Measurements from ENCODE around the gene TSPAN8.
"Not testable (repeated sequence)": the region's sequence is repeated elsewhere in the genome, so short reads cannot be mapped to it uniquely, and the experiment has no call there.

Gene TSPAN8

DNA sequence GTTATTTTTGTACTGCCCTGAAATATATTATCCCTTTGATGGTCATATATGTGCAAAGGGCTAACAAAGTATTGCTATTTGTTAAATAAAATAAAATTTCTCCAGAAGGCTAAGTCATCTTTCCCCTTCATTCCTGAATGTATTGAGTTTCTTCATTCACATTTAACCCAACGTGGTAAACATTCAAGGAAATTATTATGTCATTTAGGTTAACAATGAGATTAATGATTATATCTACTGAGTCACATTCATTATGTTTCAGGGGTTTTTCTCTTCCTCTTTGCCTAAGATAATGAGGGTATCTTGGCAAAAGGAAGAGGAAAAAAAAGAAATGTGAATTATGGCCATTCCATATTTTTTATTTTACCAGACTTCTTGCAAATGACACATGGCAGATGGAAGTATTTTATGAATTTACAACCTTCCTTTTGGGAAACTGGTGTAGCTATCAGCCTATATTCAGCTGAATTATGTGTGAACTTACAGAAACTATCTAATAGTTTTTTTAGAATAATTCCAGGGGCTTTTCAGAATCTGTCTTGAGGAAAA, 27.2 kb downstream of the TSPAN8 start:
- in situ Hi-C loops (cut with HindIII; ENCODE audit: low sequenced_read_pairs), result no loop called here

DNA sequence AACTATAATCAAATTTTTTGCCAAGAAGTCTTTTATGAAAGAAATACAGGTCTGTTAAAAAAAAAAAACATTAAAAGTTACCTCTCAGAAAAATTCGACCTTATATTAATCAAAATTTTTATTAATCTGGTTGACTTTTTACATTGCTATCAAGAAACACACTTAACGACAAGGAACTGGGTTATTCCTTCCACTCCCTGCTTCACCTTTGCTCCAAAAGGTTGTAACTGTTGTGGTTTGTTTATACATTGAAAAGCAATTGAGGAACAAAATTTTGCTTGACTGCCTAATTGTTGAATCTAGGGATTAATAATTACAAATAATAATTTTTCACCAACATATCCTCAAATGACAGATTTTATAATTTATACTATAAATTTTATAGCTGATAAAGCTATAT, 28.4 kb downstream of the TSPAN8 start:
- in situ Hi-C loops (cut with HindIII; ENCODE audit: low sequenced_read_pairs), result no loop called here

GRCh38 chr12:71128191-71128788, 29.5 kb downstream of the TSPAN8 start:
- in situ Hi-C loops (cut with HindIII; ENCODE audit: low sequenced_read_pairs), result no loop called here

DNA sequence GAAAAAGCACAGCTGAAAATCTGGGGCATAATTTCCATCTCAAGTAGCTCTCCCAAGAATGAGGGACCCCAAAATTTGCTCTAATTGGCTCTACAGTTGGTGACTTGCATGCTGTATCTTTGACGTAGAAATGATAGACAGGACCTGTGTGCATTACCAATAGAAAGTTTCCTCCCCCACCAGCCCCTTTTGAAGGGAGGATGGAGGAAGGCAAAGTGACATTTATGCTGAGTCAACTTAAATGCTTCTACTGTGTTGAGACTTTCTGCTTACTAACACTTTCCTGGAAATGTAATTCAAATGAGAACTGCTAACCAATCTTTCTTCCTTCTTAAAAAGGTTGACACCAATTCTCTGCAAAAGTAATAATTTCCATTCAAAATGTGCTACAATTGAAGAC, 31.9 kb downstream of the TSPAN8 start:
- in situ Hi-C loops (cut with HindIII; ENCODE audit: low sequenced_read_pairs), result no loop called here

DNA sequence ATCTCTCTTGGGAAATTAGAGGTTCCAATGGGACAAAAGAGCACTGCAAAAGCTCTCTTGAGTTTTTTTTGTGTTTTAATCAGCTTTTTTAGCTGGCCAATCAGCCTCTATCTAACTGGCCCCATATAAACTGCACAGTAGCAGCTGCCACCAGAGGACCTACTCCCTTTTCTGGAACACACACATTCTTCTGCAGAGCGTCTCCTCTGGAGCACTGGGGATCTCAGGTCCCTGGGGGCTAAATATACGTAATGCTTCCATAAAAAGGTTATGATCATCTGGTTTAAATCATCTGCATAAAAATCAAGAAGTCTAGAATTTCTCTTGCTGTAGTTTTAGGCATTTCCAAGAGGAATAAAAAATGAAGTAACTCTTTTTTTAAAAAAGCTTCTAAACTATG, 32.3 kb downstream of the TSPAN8 start:
- in situ Hi-C loops (cut with HindIII; ENCODE audit: low sequenced_read_pairs), result no loop called here

DNA sequence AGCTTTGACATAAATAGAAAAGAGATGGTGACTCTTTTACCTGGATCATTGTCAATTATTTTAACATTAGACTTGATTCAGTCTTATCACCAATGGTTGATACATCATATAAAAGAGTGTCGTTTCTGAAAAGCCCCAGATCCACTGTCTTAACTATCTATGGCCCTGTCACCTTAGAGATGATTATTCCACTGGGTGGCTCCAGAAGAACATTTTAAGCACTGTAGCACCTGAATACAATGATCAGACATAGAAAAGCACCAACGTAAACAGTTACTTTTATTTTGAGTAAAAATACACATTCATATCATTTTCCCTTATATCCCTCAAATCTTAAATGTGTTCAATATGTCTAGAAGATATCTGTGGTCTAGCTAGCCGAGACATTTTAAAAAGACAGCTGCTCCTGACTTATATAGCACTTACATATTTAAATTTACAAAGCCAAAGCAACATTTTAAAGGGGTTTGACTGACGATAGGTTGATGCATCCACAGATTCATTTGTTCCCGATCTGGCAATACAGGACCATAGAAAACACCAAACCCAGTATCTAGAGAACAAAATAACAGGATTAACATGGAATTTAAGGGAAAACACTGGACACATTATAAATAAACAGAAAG, 32.9 kb downstream of the TSPAN8 start:
- in situ Hi-C loops (cut with HindIII; ENCODE audit: low sequenced_read_pairs), result no loop called here

DNA sequence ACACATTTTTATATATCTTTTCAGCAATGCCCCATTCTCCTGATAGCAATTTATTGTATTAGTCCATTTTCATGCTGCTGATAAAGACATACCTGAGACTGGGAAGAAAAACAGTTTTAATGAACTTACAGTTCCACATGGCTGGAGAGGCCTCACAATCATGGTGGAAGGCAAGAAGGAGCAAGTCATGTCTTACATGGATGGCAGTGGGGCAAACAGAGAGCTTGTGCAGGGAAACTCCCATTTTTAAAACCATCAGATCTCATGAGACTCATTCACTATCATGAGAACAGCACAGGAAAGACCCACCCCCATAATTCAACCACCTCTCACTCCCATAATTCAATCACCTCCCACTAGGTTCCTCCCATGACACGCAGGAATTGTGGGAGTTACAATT, 44.7 kb downstream of the TSPAN8 start:
- in situ Hi-C loops (cut with HindIII; ENCODE audit: low sequenced_read_pairs), result not testable (repeated sequence)

GRCh38 chr12:71109834-71110233, 48.0 kb downstream of the TSPAN8 start:
- in situ Hi-C loops (cut with HindIII; ENCODE audit: low sequenced_read_pairs), result no loop called here

- in situ Hi-C loops (cut with HindIII; ENCODE audit: low sequenced_read_pairs), result no loop called here
Observed at GRCh38 chr12:71108355-71108754, 49.4 kb downstream of the TSPAN8 start.

DNA sequence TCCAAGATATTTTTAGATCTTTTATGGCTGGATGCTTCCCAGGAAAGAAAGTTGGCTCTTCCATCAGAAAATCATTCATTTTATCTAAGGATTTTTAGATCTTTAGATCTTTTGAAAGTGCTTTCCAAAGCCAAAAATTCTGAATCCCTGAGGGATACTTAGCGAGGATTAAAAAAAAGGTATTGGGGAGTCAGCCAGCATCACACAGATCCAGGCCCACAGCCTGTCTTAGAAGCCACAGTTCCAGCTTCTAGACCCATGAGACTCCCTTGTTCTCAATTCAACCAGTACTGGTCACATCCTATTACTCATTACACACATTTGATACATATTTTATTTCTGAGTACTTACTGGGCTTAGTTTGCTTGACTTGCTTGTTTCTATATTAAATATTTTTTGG, 49.9 kb downstream of the TSPAN8 start:
- in situ Hi-C loops (cut with HindIII; ENCODE audit: low sequenced_read_pairs), result no loop called here

DNA sequence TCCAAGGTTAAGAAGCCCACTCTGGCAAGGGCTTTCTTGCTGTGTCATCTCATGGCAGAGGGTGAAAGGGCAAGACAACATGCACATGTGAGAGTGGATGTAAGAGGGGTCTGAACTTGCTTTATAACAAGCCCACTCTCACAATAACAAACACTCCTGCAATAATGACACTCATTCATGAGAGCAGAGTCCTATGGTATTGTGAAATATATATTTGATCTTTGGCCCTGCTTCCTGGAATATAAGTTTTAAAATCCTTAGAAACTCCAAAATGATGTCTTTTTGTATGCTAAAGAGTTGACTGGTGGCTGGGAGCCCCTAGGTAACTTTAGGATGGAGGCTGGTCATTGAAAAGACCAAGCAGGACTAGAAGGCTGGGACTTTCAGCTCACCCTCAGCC, 51.8 kb downstream of the TSPAN8 start:
- in situ Hi-C loops (cut with HindIII; ENCODE audit: low sequenced_read_pairs), result no loop called here

DNA sequence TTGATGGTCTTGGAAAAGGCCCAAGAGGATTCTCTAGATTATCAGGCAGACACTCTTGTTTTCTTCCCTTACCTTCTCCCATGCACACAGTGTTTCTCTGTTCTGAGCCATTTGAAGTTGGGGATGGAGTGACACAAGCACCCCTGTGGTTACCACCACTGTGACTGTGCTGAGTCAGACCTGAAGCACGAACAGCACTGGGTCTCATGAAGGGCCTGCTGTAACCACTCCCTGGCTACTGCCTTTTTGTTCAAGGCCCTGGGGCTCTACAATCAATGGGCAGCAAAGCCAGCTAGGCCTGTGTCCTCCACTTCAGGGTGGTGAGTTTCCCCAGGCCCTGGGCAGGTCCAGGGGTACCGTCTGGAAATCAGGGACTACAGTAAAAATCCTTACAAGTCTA, 65.5 kb downstream of the TSPAN8 start:
- in situ Hi-C loops (cut with HindIII; ENCODE audit: low sequenced_read_pairs), result no loop called here

DNA sequence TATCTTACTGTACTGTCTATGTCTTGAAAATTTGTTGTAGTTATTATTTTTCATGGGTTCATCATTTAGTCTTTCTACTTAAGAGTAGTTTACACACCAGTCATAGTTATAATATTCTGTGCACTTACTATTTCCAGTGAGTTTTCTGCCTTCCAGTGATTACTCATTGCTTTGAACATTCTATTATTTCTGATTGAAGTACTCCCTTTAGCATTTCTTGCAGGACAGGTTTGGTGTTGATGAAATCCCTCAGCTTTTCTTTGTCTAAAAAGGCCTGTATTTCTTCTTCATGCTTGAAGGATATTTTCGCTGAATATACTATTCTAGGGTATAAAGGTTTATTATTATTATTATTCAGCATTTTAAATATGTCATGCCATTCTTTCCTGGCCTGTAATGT, 66.8 kb downstream of the TSPAN8 start:
- in situ Hi-C loops (cut with HindIII; ENCODE audit: low sequenced_read_pairs), result no loop called here

DNA sequence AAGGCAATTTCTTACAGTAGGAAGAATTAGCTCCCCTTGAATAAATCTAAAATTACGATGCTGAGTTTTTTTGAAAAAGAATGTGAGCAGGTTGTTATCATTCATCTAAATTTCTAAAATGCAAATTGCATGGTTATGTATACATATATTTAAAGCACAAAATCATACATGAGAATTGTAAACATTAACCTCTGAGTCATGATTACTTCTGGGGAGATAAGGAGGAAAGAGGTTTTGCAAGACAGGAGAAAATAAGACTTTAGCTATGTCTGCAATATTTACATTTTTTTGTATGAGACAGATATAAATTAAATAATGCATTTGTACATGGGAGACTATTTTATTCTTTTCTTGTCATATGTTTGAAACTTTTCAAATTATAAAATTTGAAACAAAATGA, 72.2 kb downstream of the TSPAN8 start:
- in situ Hi-C loops (cut with HindIII; ENCODE audit: low sequenced_read_pairs), result no loop called here

- in situ Hi-C loops (cut with HindIII; ENCODE audit: low sequenced_read_pairs), result no loop called here
Observed at GRCh38 chr12:71075743-71076142, 82.1 kb downstream of the TSPAN8 start.
